Chondrocyte (in vitro differentiated cells): ENCODE data around the gene MEGF6. TPM values are rescaled to one million over a fixed set of nuclear protein-coding genes. Genes with fewer than 3 reads are reported as not detected.

Experiments used
- DNase-seq: peaks from one replicate; pipeline ENCODE4 v3.0.0; 2021; ENCODE audit warnings: mixed read lengths, low spot score
- H3K27ac Mint-ChIP-seq: one replicate; pipeline ENCODE4 v1.8.0; 2021; ENCODE audit warnings: mild to moderate bottlenecking, moderate library complexity, mixed read lengths; ENCODE audit not compliant: unreplicated experiment
- H3K27me3 Mint-ChIP-seq: 2 replicates; pipeline ENCODE4 v1.8.0; 2021; ENCODE audit warnings: low read depth, mixed read lengths
- H3K36me3 Mint-ChIP-seq: 2 replicates; pipeline ENCODE4 v1.8.0; 2021; ENCODE audit warnings: low read depth, mixed read lengths
- H3K4me1 Mint-ChIP-seq: 2 replicates; pipeline ENCODE4 v1.8.0; 2021; ENCODE audit warnings: low read depth, mild to moderate bottlenecking, mixed read lengths
- H3K4me3 Mint-ChIP-seq: one replicate; pipeline ENCODE4 v1.8.0; 2021; ENCODE audit warnings: mild to moderate bottlenecking, moderate library complexity, mixed read lengths; ENCODE audit not compliant: unreplicated experiment
- H3K9me3 Mint-ChIP-seq: 2 replicates; pipeline ENCODE4 v1.8.0; 2021; ENCODE audit warnings: low read depth, mixed read lengths
- CTCF ChIP-seq: fragments of 200-600 bp; sonication (generic); IDR thresholded peaks from 2 replicates; pipeline ENCODE4 v1.5.0; 2021; ENCODE audit warnings: antibody characterized with exemption, mild to moderate bottlenecking, moderate library complexity
- total RNA-seq: library from RNA; stranded (reverse); gene quantifications from 3 replicates; pipeline ENCODE4 v1.2.1, GENCODE V29; 2021

The MEGF6 gene
- total RNA-seq, 1 donor from 2014 or later, result 328 TPM

GRCh38 chr1:3638676-3639075 is 27.4 kb upstream of the MEGF6 start:
- Mint-ChIP-seq H3K27ac (no peak overlapping the region), H3K36me3 (peaks cover 28% of the 10 kb centered on the region), H3K9me3 (no peaks in the 10 kb centered on the region), H3K4me3 (no peak overlapping the region), H3K4me1 (no peaks in the 10 kb centered on the region), H3K27me3 (no peaks in the 10 kb centered on the region)
- DNase-seq, result peak; percentile 44
- no peak for TF ChIP-seq CTCF

GRCh38 chr1:3638027-3638426 is 26.7 kb upstream of the MEGF6 start:
- Mint-ChIP-seq H3K27ac (no peak overlapping the region), H3K9me3 (no peaks in the 10 kb centered on the region), H3K27me3 (no peaks in the 10 kb centered on the region), H3K4me1 (no peaks in the 10 kb centered on the region), H3K36me3 (peaks cover 30% of the 10 kb centered on the region), H3K4me3 (no peak overlapping the region)
- DNase-seq, result peak; percentile 53
- TF ChIP-seq CTCF, result no peak

GRCh38 chr1:3636531-3636930 is 25.2 kb upstream of the MEGF6 start:
- Mint-ChIP-seq H3K9me3 (no peaks in the 10 kb centered on the region), H3K27ac (no peak overlapping the region), H3K27me3 (no peaks in the 10 kb centered on the region), H3K4me3 (no peak overlapping the region), H3K4me1 (no peaks in the 10 kb centered on the region), H3K36me3 (peaks cover 29% of the 10 kb centered on the region)
- TF ChIP-seq CTCF, result no peak
- DNase-seq, result peak; percentile 72

GRCh38 chr1:3636080-3636479 is 24.8 kb upstream of the MEGF6 start:
- no peak for TF ChIP-seq CTCF
- peak; percentile 59 for DNase-seq
- Mint-ChIP-seq H3K4me1 (no peaks in the 10 kb centered on the region), H3K4me3 (no peak overlapping the region), H3K27me3 (no peaks in the 10 kb centered on the region), H3K27ac (no peak overlapping the region), H3K36me3 (peaks cover 28% of the 10 kb centered on the region), H3K9me3 (no peaks in the 10 kb centered on the region)

GRCh38 chr1:3634059-3634800 is 22.9 kb upstream of the MEGF6 start:
- DNase-seq, result peak; percentile 75

More at GRCh38 chr1:3634059-3634800, 22.9 kb upstream of the MEGF6 start:
- Mint-ChIP-seq H3K27ac (no peak overlapping the region), H3K27me3 (no peaks in the 10 kb centered on the region), H3K4me1 (no peaks in the 10 kb centered on the region), H3K4me3 (no peak overlapping the region), H3K9me3 (no peaks in the 10 kb centered on the region), H3K36me3 (peaks cover 28% of the 10 kb centered on the region)
- TF ChIP-seq CTCF, result no peak
